Right lobe of liver (tissue), 6 donors: Measurements from ENCODE around the gene WDR62. TPM values are rescaled to one million over a fixed set of nuclear protein-coding genes. Genes with fewer than 3 reads are reported as not detected.
A peak's percentile ranks its signal among the peaks of the same experiment; 100 is the strongest.

Experiments used
- ATAC-seq, 4 donors: fragments of 200-7000 bp; cut with Tn5 transposase; one replicate each; pipeline ENCODE4 v1.9.1; 2020; ENCODE audit warnings: mild to moderate bottlenecking in 4 of 4, moderate library complexity in 4 of 4
- DNase-seq, 3 donors: peaks; one replicate each; pipeline ENCODE4 v3.0.0-alpha.2; 2020
- H3K27ac ChIP-seq, 3 donors: fragments of 200-600 bp; one replicate each; pipeline ENCODE4 v1.8.0; 2022
- H3K27me3 ChIP-seq, 2 donors: fragments of 200-600 bp; one replicate each; pipeline ENCODE4 v1.8.0; 2022
- H3K36me3 ChIP-seq, 4 donors: fragments of 200-600 bp; sonication (generic) in 1 of 4; one replicate each; pipeline versions ENCODE4 v1.5.1 to v1.8.0; 2017 to 2022; ENCODE audit warnings: control low read depth in 1 of 4
- H3K4me1 ChIP-seq, 4 donors: fragments of 200-600 bp; sonication (generic) in 1 of 4; one replicate each; pipeline versions ENCODE4 v1.5.1 to v1.8.0; 2017 to 2022; ENCODE audit warnings: control low read depth in 1 of 4
- H3K4me3 ChIP-seq, 3 donors: fragments of 200-600 bp; one replicate each; pipeline ENCODE4 v1.8.0; 2022
- H3K9me3 ChIP-seq, 4 donors: fragments of 200-600 bp; sonication (generic) in 1 of 4; one replicate each; pipeline versions ENCODE4 v1.5.1 to v1.8.0; 2017 to 2022; ENCODE audit warnings: control low read depth in 1 of 4
- POLR2A ChIP-seq: fragments of 450-650 bp; IDR thresholded peaks from one replicate; pipeline ENCODE4 v1.6.1; 2017; ENCODE audit warnings: antibody characterized with exemption, mild to moderate bottlenecking
- WGBS: methylation state at CpG from one replicate; pipeline ENCODE4 v1.1.6; 2018; ENCODE audit warnings: low coverage, low lambda C conversion rate; ENCODE audit not compliant: insufficient coverage; ENCODE audit errors: missing lambda C conversion rate; 5-methylcytosine and 5-hydroxymethylcytosine counted together
- intact Hi-C, 2 donors: fragments of 100-400 bp; cut with DNase I; formaldehyde crosslinking; loops; one replicate each; pipeline versions ENCODE4 v1.11.2 to v1.14.1; 2022
- total RNA-seq, 6 experiments: library from RNA; depleted of rRNA in 2 of 6; stranded (reverse); fragments of >200 nt in 2 of 6; fragmentation: NEBNext Ultra II Directional in 3 of 6; extraction: Animal tissue kit (Norgen Biotek cat#: 25700) in 3 of 6; gene quantifications; one replicate each; pipeline versions ENCODE4 v1.1.0 to v1.2.4, GENCODE V29; 2016 to 2023
- TF ChIP-seq, protein P1 (sequence below), 4 donors: fragments of 200-600 bp in 3 of 4; fragments of 450-650 bp in 1 of 4; IDR thresholded peaks; one replicate each; pipeline versions ENCODE4 v1.5.1 to v1.8.0; 2016 to 2022; ENCODE audit warnings: antibody characterized with exemption in 4 of 4, mild to moderate bottlenecking in 2 of 4
- donor health status: DM: no; HTN: yes; CAD: no.
- donor health status: DM: no; HTN: no; CAD: no.
- donor health status: DM: no; HTN: no; CAD: no.
- donor health status: DM: no; HTN: yes; CAD: no.
- donor health status: DM: no; HTN: yes; CAD: no.

Gene WDR62
- total RNA-seq, 6 experiments from 2014 or later: 0.20 to 1.6 (median 0.58) TPM

DNA sequence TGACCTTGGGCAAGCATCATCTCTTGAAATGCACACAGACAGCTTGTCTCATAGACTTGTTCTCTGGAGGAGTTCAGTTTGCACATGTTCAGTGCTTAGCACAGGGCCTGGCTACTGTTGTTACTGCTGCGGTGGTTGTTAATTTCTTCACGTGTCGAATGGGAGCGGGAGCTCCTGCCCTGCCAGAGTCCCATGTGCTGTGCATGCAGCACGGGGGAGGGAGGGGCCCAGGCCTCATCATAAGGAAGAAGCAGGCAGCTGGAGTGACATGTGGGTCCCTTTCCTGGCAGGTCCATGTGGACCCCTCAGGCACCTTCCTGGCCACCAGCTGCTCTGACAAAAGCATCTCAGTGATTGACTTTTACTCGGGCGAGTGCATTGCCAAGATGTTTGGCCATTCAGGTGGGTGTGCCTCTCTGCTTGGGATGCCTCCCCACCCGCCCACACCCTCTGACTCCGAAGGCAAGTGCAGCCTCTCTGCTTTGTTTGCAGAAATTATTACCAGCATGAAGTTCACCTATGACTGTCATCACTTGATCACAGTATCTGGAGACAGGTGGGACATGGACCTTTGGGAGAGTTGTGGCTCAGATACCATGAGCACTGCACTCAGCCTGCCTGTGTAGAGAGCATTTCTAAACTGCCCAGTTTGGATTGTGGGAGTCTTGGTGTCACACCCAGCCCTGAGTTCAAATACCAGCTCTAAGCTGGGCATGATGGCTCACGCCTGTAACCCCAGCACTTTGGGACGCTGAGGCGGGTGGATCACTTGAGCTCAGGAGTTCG lies 36.4 kb downstream of the WDR62 start:
- no peaks in the 10 kb centered on the region for H3K4me1 ChIP-seq
- 45% methylated on average over 4 of the region's 13 CpGs for WGBS
- no peaks in the 10 kb centered on the region for H3K9me3 ChIP-seq
- TF ChIP-seq POLR2A: no peak
- TF ChIP-seq, protein P1, sequence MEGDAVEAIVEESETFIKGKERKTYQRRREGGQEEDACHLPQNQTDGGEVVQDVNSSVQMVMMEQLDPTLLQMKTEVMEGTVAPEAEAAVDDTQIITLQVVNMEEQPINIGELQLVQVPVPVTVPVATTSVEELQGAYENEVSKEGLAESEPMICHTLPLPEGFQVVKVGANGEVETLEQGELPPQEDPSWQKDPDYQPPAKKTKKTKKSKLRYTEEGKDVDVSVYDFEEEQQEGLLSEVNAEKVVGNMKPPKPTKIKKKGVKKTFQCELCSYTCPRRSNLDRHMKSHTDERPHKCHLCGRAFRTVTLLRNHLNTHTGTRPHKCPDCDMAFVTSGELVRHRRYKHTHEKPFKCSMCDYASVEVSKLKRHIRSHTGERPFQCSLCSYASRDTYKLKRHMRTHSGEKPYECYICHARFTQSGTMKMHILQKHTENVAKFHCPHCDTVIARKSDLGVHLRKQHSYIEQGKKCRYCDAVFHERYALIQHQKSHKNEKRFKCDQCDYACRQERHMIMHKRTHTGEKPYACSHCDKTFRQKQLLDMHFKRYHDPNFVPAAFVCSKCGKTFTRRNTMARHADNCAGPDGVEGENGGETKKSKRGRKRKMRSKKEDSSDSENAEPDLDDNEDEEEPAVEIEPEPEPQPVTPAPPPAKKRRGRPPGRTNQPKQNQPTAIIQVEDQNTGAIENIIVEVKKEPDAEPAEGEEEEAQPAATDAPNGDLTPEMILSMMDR (IDR thresholded peaks at IDR 0.05): no peak
- no peak for ATAC-seq
- no peaks in the 10 kb centered on the region for H3K27me3 ChIP-seq
- intact Hi-C loops: no loop called here
- no peak overlapping the region for H3K27ac ChIP-seq
- peak in 1 of 3 donors; percentile 20 for DNase-seq
- H3K36me3 ChIP-seq: no peaks in the 10 kb centered on the region
- no peak overlapping the region for H3K4me3 ChIP-seq

DNA sequence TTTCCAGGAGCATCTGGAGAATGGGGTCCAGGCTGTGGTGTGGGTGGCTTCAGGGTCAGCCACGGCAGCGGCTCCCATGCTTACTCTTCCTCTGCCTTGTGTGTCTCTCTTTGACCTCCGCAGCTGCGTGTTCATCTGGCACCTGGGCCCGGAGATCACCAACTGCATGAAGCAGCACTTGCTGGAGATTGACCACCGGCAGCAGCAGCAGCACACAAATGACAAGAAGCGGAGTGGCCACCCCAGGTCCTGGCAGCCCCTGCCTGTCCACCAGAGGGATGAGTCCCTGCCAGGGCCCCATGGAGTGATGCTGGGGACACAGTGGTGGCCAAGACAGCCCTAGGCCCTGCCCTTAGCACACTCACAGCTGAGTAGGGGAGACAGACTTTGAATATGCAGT lies 37.9 kb downstream of the WDR62 start:
- 100% methylated on average over 1 of the region's 7 CpGs for WGBS
- ATAC-seq (no peak), DNase-seq (peak in 1 of 3 donors; percentile 45)

GRCh38 chr19:36093146-36093662 lies 38.5 kb downstream of the WDR62 start:
- no peaks in the 10 kb centered on the region for H3K27me3 ChIP-seq
- no peak for ATAC-seq
- no peaks in the 10 kb centered on the region for H3K36me3 ChIP-seq

More for the DNA sequence above, 37.9 kb downstream of the WDR62 start:
- TF ChIP-seq POLR2A: no peak
- TF ChIP-seq, protein P1 (IDR thresholded peaks at IDR 0.05): no peak
- no peaks in the 10 kb centered on the region for H3K27me3 ChIP-seq
- H3K27ac ChIP-seq: no peak overlapping the region
- no peaks in the 10 kb centered on the region for H3K9me3 ChIP-seq
- H3K4me3 ChIP-seq: no peak overlapping the region
- no peaks in the 10 kb centered on the region for H3K4me1 ChIP-seq
- intact Hi-C loops: no loop called here
- no peaks in the 10 kb centered on the region for H3K36me3 ChIP-seq

GRCh38 chr19:36093687-36094086 lies 39.0 kb downstream of the WDR62 start:
- 74% methylated on average over 6 of the region's 6 CpGs for WGBS
- no peak for TF ChIP-seq POLR2A
- TF ChIP-seq, protein P1 (IDR thresholded peaks at IDR 0.05): no peak
- DNase-seq: no peak
- Histone ChIP-seq H3K4me3 (no peak overlapping the region), H3K36me3 (no peaks in the 10 kb centered on the region), H3K27ac (no peak overlapping the region), H3K9me3 (no peaks in the 10 kb centered on the region), H3K27me3 (no peaks in the 10 kb centered on the region), H3K4me1 (no peaks in the 10 kb centered on the region)
- intact Hi-C loops: no loop called here
- ATAC-seq: no peak

More at GRCh38 chr19:36093146-36093662, 38.5 kb downstream of the WDR62 start:
- no peak for TF ChIP-seq POLR2A
- TF ChIP-seq, protein P1 (IDR thresholded peaks at IDR 0.05): no peak
- no peak for DNase-seq
- no peak overlapping the region for H3K27ac ChIP-seq
- no peaks in the 10 kb centered on the region for H3K9me3 ChIP-seq
- no peaks in the 10 kb centered on the region for H3K4me1 ChIP-seq
- WGBS: 67% methylated on average over 1 of the region's 5 CpGs
- H3K4me3 ChIP-seq: no peak overlapping the region
- intact Hi-C loops: no loop called here
